ENCODE measurements around the gene NR6A1. TPM values are rescaled to one million over a fixed set of nuclear protein-coding genes. Genes with fewer than 3 reads are reported as not detected.

NR6A1 gene
- total and polyA plus RNA-seq, 5 donors from 2014 or later = 0.05 TPM; not detected in 4

DNA sequence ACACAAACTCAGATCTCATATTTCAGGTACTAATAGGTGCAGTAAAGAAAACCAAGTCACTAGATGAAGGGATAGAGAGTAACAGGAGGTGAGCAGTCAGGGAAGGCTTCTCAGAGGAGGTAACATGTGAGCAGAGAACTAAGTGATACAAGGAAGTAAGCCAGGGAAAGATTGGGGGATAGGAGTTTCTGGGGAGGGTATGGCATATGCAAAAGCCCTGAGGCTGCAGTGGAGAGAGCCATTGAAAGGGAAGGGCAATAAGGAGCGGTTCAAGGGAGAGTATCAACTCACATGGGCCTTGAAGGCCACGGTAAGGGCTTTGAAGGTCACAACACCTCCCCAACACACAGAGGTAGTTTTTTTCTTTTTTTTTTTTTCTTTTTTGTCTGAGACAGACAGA, 12.7 kb upstream of the NR6A1 start:
- H3K9me3 Mint-ChIP-seq = no peaks in the 10 kb centered on the region
- peaks cover 6% of the 10 kb centered on the region for H3K27me3 Mint-ChIP-seq
- H3K36me3 Mint-ChIP-seq = no peaks in the 10 kb centered on the region
- Histone ChIP-seq H3K27ac (ENCODE audit: insufficient read depth, low read length, poor library complexity, severe bottlenecking) (no peak overlapping the region), H3K27me3 (ENCODE audit: control insufficient read depth, insufficient read depth, low read length) (no peaks in the 10 kb centered on the region), H3K36me3 (ENCODE audit: control insufficient read depth, insufficient read depth, low read length) (no peaks in the 10 kb centered on the region), H3K4me3 (ENCODE audit: low read depth, low read length) (no peak overlapping the region), H3K9me3 (ENCODE audit: control insufficient read depth in 2 of 2, low read length in 2 of 2) (no peaks in the 10 kb centered on the region), H3K4me1 (ENCODE audit: control insufficient read depth, insufficient read depth, low read length, poor library complexity, severe bottlenecking) (no peaks in the 10 kb centered on the region)
- DNase-seq = no peak
- peaks cover 0 to under 1% (median 0%) of the 10 kb centered on the region in 4 donors for H3K4me1 Mint-ChIP-seq
- no peak for ATAC-seq (ENCODE audit: low read depth in 2 of 2)
- no peak overlapping the region for H3K27ac Mint-ChIP-seq
- H3K4me3 Mint-ChIP-seq = no peak overlapping the region

DNA sequence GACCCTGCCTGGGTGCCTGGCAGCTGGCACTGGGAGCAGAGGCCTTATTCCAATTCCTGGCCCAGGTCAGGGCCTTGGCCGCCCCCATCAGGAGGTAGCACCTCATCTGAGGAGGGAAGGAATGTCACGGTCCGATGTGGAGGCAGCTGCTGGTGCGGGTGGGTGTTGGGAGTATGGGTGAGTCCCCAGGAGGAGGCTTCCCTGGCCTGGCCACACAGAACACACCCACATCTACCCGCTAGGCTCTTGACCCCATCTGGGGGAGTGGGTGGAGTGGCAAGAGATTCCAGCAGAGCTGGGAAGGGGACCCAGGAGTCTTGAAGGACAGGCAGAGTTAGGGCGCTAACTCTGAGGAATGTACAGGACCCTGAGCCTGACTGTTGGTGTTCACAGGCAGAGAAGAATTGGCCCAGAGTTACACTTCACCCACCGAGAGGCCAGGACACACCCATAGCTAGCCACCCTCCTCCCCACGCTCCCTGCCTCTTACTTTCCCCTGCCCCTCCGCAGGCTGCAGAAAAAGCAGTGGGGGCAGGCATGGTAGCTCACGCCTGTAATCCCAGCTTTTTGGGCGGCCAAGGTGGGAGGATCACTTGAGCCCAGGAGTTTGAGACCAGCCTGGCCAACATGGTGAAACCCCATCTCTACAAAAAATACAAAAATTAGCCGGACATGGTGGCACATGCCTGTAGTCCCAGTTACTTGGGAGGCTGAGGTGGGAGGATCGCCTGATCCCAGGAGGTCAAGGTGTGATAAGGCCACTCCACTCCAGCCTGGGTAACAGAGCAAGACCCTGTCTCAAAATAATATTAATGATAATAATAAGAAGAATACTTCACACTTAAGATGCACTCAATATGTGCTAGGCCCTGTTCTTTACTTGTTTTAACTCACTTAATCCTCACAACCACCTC, 11.8 kb upstream of the NR6A1 start:
- Mint-ChIP-seq H3K4me3 (no peak overlapping the region), H3K27ac (no peak overlapping the region), H3K4me1 (peaks cover 0 to 2% (median under 1%) of the 10 kb centered on the region in 4 donors), H3K36me3 (no peaks in the 10 kb centered on the region), H3K27me3 (peaks cover 13% of the 10 kb centered on the region), H3K9me3 (no peaks in the 10 kb centered on the region)
- ATAC-seq (ENCODE audit: low read depth in 2 of 2) (no peak), DNase-seq (no peak)
- no peak overlapping the region for H3K27ac ChIP-seq (ENCODE audit: insufficient read depth, low read length, poor library complexity, severe bottlenecking)
- no peaks in the 10 kb centered on the region for H3K36me3 ChIP-seq (ENCODE audit: control insufficient read depth, insufficient read depth, low read length)
- no peaks in the 10 kb centered on the region for H3K27me3 ChIP-seq (ENCODE audit: control insufficient read depth, insufficient read depth, low read length)
- no peak overlapping the region for H3K4me3 ChIP-seq (ENCODE audit: low read depth, low read length)
- H3K9me3 ChIP-seq (ENCODE audit: control insufficient read depth in 2 of 2, low read length in 2 of 2) = no peaks in the 10 kb centered on the region
- no peaks in the 10 kb centered on the region for H3K4me1 ChIP-seq (ENCODE audit: control insufficient read depth, insufficient read depth, low read length, poor library complexity, severe bottlenecking)

DNA sequence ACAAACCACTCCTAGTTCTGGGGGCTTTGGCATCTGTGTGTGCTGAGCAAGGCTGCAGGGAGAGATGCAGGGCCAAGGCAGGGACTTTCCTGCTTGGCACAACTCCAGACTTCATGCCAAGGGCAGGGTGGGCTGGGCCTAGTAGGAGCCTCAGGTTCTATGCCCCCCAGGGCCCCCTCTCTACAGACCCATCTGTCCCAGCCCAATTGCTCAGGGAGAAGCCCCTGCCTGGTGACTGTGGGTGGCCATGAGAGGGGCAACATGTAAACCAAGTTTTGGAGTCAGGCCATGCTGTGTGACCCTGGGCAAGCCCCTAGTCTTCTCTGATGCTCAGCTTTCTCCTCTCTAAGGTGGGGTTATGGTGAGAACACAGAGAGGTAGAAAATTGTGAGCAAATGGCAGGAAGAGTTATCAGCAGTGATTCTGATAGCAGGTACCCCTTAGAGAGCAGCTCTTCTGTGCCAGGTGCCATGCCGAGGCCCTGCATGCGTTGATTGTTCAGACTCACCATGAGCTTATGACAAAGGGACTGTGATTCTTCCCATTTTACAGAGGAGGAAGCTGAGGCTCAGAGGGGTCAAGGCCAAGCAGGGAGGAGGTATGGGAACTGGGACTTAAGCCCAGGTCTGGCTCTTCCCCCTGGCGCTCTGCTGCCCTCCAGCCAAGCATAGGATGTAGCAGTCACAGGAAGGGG, 11.0 kb upstream of the NR6A1 start:
- H3K9me3 Mint-ChIP-seq = no peaks in the 10 kb centered on the region
- Histone ChIP-seq H3K36me3 (ENCODE audit: control insufficient read depth, insufficient read depth, low read length) (no peaks in the 10 kb centered on the region), H3K27ac (ENCODE audit: insufficient read depth, low read length, poor library complexity, severe bottlenecking) (no peak overlapping the region), H3K4me1 (ENCODE audit: control insufficient read depth, insufficient read depth, low read length, poor library complexity, severe bottlenecking) (no peaks in the 10 kb centered on the region), H3K27me3 (ENCODE audit: control insufficient read depth, insufficient read depth, low read length) (no peaks in the 10 kb centered on the region), H3K4me3 (ENCODE audit: low read depth, low read length) (no peak overlapping the region), H3K9me3 (ENCODE audit: control insufficient read depth in 2 of 2, low read length in 2 of 2) (no peaks in the 10 kb centered on the region)
- H3K4me3 Mint-ChIP-seq = no peak overlapping the region
- ATAC-seq (ENCODE audit: low read depth in 2 of 2) (no peak), DNase-seq (no peak)
- H3K27ac Mint-ChIP-seq = no peak overlapping the region
- H3K4me1 Mint-ChIP-seq = peaks cover 0 to 7% (median 3%) of the 10 kb centered on the region in 4 donors
- peaks cover 13% of the 10 kb centered on the region for H3K27me3 Mint-ChIP-seq
- no peaks in the 10 kb centered on the region for H3K36me3 Mint-ChIP-seq

DNA sequence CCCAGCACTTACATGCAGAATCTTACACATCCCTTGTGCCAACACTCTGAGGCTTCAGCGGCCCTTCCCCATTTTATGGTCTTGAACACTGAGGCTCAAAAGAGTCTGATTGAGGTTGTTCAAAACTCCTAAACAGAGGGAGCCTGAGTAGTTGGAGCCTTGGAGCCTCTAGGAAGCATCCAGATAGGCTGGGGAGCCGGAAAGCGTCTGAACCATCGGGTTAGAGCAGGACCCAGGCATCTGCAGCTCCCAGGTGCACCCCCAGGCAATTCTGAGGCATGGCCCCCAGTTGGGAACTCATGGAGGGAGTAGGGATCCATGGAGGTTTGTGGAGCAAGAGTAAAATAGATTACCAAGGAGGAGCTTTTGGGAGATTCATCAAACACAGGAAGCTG, 9.6 kb upstream of the NR6A1 start:
- no peak for DNase-seq
- H3K9me3 Mint-ChIP-seq = no peaks in the 10 kb centered on the region
- H3K4me1 ChIP-seq (ENCODE audit: control insufficient read depth, insufficient read depth, low read length, poor library complexity, severe bottlenecking) = peaks cover 7% of the 10 kb centered on the region
- H3K4me1 Mint-ChIP-seq = peaks cover 0 to 16% (median 9%) of the 10 kb centered on the region in 4 donors
- ATAC-seq (ENCODE audit: low read depth in 2 of 2) = no peak
- H3K27me3 ChIP-seq (ENCODE audit: control insufficient read depth, insufficient read depth, low read length) = peaks cover 9% of the 10 kb centered on the region
- H3K9me3 ChIP-seq (ENCODE audit: control insufficient read depth in 2 of 2, low read length in 2 of 2) = no peaks in the 10 kb centered on the region
- no peak overlapping the region for H3K27ac Mint-ChIP-seq
- H3K27me3 Mint-ChIP-seq = peaks cover 23% of the 10 kb centered on the region
- no peak overlapping the region for H3K4me3 Mint-ChIP-seq
- H3K4me3 ChIP-seq (ENCODE audit: low read depth, low read length) = no peak overlapping the region
- no peak overlapping the region for H3K27ac ChIP-seq (ENCODE audit: insufficient read depth, low read length, poor library complexity, severe bottlenecking)
- H3K36me3 ChIP-seq (ENCODE audit: control insufficient read depth, insufficient read depth, low read length) = no peaks in the 10 kb centered on the region
- H3K36me3 Mint-ChIP-seq = no peaks in the 10 kb centered on the region

DNA sequence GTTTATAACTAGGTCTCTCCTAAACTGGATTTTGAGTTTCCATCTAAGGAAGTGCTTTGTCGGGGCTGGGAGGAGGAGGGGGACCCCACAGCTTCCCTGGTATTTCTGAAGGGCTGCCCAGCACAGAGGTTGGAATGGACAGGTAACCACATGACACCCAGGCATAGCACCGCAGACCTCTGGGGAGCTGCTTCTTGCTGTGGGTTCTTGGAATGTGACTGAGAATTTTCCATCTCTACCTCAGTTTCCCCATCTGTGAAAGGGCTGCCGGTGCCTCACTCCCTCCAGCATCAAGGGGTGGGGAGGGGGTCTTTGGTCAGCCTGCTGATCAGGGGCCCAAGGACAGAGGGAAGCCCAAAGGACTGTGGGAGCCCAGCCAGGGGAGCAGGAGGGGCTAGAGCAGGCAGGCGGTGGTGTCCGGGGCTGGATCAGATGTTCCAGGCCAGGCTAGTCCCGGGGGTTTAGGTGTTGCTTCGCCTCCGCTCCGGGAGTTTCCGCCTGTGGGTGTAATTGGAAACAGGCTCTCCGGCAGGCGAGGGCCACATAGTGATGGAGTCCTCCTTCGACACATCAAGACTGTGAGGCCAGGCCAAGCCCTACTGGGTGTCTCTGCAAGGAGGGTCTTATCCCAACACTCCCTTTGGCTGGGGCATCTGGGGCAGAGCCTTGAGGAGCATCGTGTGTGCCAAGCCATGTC, 9.1 kb upstream of the NR6A1 start:
- DNase-seq (no peak), ATAC-seq (ENCODE audit: low read depth in 2 of 2) (no peak)
- Histone ChIP-seq H3K9me3 (ENCODE audit: control insufficient read depth in 2 of 2, low read length in 2 of 2) (no peaks in the 10 kb centered on the region), H3K4me1 (ENCODE audit: control insufficient read depth, insufficient read depth, low read length, poor library complexity, severe bottlenecking) (peaks cover 7% of the 10 kb centered on the region), H3K36me3 (ENCODE audit: control insufficient read depth, insufficient read depth, low read length) (no peaks in the 10 kb centered on the region), H3K27ac (ENCODE audit: insufficient read depth, low read length, poor library complexity, severe bottlenecking) (no peak overlapping the region), H3K4me3 (ENCODE audit: low read depth, low read length) (no peak overlapping the region), H3K27me3 (ENCODE audit: control insufficient read depth, insufficient read depth, low read length) (peaks cover 10% of the 10 kb centered on the region)
- H3K4me1 Mint-ChIP-seq = peaks cover 0 to 18% (median 10%) of the 10 kb centered on the region in 4 donors
- no peaks in the 10 kb centered on the region for H3K9me3 Mint-ChIP-seq
- H3K27me3 Mint-ChIP-seq = peaks cover 28% of the 10 kb centered on the region
- no peaks in the 10 kb centered on the region for H3K36me3 Mint-ChIP-seq
- H3K27ac Mint-ChIP-seq = no peak overlapping the region
- no peak overlapping the region for H3K4me3 Mint-ChIP-seq

DNA sequence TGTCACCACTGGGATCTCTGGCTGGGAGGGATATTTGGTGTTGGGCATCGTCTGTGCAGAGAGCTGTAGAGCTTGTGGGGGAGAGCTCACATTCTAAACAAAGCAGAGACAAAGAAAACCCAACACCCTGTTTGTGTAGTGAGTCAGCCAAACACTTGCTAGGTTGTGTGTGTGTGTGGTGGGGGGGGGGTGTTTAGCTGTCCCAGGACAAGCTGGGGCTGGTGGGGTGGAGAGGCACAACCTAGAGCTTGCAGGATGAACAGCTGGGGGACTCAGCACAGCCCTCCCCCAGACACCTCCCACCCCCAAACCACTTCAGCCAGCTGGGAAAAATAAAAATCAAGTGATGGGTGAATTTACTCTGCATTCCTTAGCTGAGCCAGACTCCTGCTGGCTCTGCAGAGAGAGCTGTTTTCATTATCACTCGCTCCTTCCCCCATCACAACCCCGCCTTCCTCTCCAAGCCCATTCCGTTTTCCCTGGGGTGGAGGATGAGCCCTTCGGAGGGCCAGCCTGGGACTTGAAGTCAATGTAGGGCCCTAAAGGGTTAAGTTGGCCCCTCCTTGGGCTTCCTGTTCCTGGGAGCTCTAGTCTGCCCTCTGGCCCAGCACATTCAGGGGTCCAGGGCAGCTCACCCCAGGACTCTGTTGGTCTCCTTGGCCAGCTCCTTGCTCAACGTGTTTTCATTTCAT, 8.4 kb upstream of the NR6A1 start:
- no peak for DNase-seq

DNA sequence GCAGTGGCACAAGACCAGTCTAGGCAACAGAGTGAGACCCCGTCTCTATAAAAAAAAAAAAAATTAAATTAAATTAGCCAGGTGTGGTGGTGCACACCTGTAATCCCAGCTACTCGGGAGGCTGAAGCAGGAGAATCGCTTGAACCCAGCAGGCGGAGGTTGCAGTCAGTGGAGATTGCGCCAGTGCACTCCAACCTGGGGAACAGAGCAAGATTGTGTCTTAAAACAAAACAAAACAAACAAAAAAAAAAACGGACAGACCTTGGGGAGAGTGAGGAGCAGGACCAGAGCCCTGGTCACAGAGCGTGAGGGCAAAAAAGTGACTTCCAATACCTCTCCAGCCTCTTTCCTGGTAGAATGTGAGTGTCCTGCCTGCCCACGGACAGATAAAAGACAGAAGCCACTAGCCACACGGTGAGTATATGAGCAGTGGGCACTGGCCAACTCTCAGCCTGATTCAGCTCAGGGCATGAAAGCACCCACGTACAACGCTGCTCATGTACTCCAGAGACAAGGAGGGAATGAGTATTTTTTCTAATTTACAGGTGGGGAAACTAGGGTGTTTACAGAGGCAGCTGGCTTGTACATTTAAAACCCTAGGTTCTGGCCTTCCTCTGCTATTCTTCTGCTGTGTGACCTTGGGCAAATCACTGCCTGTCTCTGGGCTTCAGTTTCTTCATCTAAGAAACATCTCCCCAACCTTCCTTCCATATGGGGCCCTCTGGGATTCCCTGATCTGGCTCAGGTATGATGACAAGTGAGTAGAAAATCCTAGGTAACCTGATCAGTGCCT, 7.7 kb upstream of the NR6A1 start:
- no peak overlapping the region for H3K4me3 ChIP-seq (ENCODE audit: low read depth, low read length)
- Mint-ChIP-seq H3K36me3 (no peaks in the 10 kb centered on the region), H3K4me3 (no peak overlapping the region), H3K27ac (no peak overlapping the region), H3K9me3 (no peaks in the 10 kb centered on the region), H3K27me3 (peaks cover 39% of the 10 kb centered on the region), H3K4me1 (peaks cover 0 to 28% (median 17%) of the 10 kb centered on the region in 4 donors)
- ATAC-seq (ENCODE audit: low read depth in 2 of 2) (no peak), DNase-seq (no peak)
- H3K4me1 ChIP-seq (ENCODE audit: control insufficient read depth, insufficient read depth, low read length, poor library complexity, severe bottlenecking) = peaks cover 7% of the 10 kb centered on the region
- H3K36me3 ChIP-seq (ENCODE audit: control insufficient read depth, insufficient read depth, low read length) = no peaks in the 10 kb centered on the region
- peaks cover 10% of the 10 kb centered on the region for H3K27me3 ChIP-seq (ENCODE audit: control insufficient read depth, insufficient read depth, low read length)
- H3K27ac ChIP-seq (ENCODE audit: insufficient read depth, low read length, poor library complexity, severe bottlenecking) = no peak overlapping the region
- H3K9me3 ChIP-seq (ENCODE audit: control insufficient read depth in 2 of 2, low read length in 2 of 2) = no peaks in the 10 kb centered on the region

More for the DNA sequence above, 8.4 kb upstream of the NR6A1 start:
- H3K27me3 ChIP-seq (ENCODE audit: control insufficient read depth, insufficient read depth, low read length) = peaks cover 10% of the 10 kb centered on the region
- Mint-ChIP-seq H3K4me3 (peak overlapping the region in 1 of 4 donors; percentile 48), H3K27ac (no peak overlapping the region), H3K9me3 (no peaks in the 10 kb centered on the region), H3K4me1 (peaks cover 0 to 20% (median 11%) of the 10 kb centered on the region in 4 donors), H3K36me3 (no peaks in the 10 kb centered on the region), H3K27me3 (peaks cover 35% of the 10 kb centered on the region)
- no peak overlapping the region for H3K27ac ChIP-seq (ENCODE audit: insufficient read depth, low read length, poor library complexity, severe bottlenecking)
- no peaks in the 10 kb centered on the region for H3K9me3 ChIP-seq (ENCODE audit: control insufficient read depth in 2 of 2, low read length in 2 of 2)
- no peak overlapping the region for H3K4me3 ChIP-seq (ENCODE audit: low read depth, low read length)
- peaks cover 7% of the 10 kb centered on the region for H3K4me1 ChIP-seq (ENCODE audit: control insufficient read depth, insufficient read depth, low read length, poor library complexity, severe bottlenecking)
- H3K36me3 ChIP-seq (ENCODE audit: control insufficient read depth, insufficient read depth, low read length) = no peaks in the 10 kb centered on the region
- ATAC-seq (ENCODE audit: low read depth in 2 of 2) = no peak
